K562 (cell line): ENCODE data around the gene DNAI7.

Source experiments
- CTCF ChIP-seq, 3 experiments: IDR thresholded peaks in 2 of 3; conservative IDR thresholded peaks in 1 of 3; 2 replicates each; pipeline ENCODE4 v1.5.1; 2011 to 2012; ENCODE audit warnings: low read length in 3 of 3, mild to moderate bottlenecking in 3 of 3, control low read depth in 2 of 3, improper control_type of control experiment in 1 of 3, inconsistent platforms in 1 of 3, low read depth in 1 of 3, mixed read lengths in 1 of 3, moderate library complexity in 1 of 3; ENCODE audit not compliant: insufficient read depth in 2 of 3
- FOXM1 ChIP-seq, 2 experiments: fragments of 450-650 bp in 1 of 2; sonication (generic) in 1 of 2; formaldehyde crosslinking in 1 of 2; IDR thresholded peaks; 2 replicates each; pipeline versions ENCODE4 v1.6.1 to v1.9.0; 2017 to 2022; ENCODE audit warnings: low read depth in 2 of 2, mild to moderate bottlenecking in 2 of 2, missing genetic modification reagents in 1 of 2, moderate library complexity in 1 of 2
- GATAD2B ChIP-seq: fragments of 450-650 bp; IDR thresholded peaks from 2 replicates; pipeline ENCODE4 v1.6.1; 2017; ENCODE audit warnings: mild to moderate bottlenecking, borderline replicate concordance
- HNRNPH1 ChIP-seq: fragments of 200-400 bp; formaldehyde crosslinking; optimal IDR thresholded peaks from 2 replicates; pipeline ENCODE3; 2017; ENCODE audit warnings: low read depth, mild to moderate bottlenecking, low read length, moderate library complexity
- NCOA2 ChIP-seq, 2 experiments: fragments of 450-650 bp; IDR thresholded peaks; 2 replicates each; pipeline ENCODE4 v1.6.1; 2018; ENCODE audit warnings: mild to moderate bottlenecking in 2 of 2, moderate library complexity in 1 of 2; ENCODE audit not compliant: partially characterized antibody in 2 of 2
- ZNF696 ChIP-seq: fragments of 250-450 bp; sonication (Bioruptor Pico); conservative IDR thresholded peaks from 2 replicates; pipeline ENCODE4 v1.4.0; 2020; ENCODE audit warnings: mild to moderate bottlenecking, moderate library complexity

GRCh38 chr12:25072906-25073650 lies 121.9 kb downstream of the DNAI7 start:
- no peak for TF ChIP-seq CTCF (IDR thresholded peaks at IDR 0.05 in 2 of 3, conservative IDR thresholded peaks at IDR 0.05 in 1 of 3; ENCODE audit: insufficient read depth in 2 of 3, low read depth in 1 of 3, low read length in 3 of 3)
- TF ChIP-seq ZNF696 (CRISPR knock-in tag): no peak
- no peak for TF ChIP-seq GATAD2B
- no peak for TF ChIP-seq FOXM1 (IDR thresholded peaks at IDR 0.05; ENCODE audit: low read depth)
- TF ChIP-seq FOXM1 (CRISPR knock-in tag; IDR thresholded peaks at IDR 0.05; ENCODE audit: low read depth): no peak
- no peak for TF ChIP-seq NCOA2 (IDR thresholded peaks at IDR 0.05; ENCODE audit: partially characterized antibody in 2 of 2)
- no peak for TF ChIP-seq HNRNPH1
